Measurements from ENCODE around the gene SLC1A2.

The SLC1A2 gene

GRCh38 chr11:35321532-35322317 is 97.6 kb downstream of the SLC1A2 start:
- Histone ChIP-seq H3K27me3 (no peaks in the 10 kb centered on the region), H3K4me3 (ENCODE audit: low read depth, low read length) (no peak overlapping the region), H3K4me1 (no peaks in the 10 kb centered on the region), H3K9me3 (no peaks in the 10 kb centered on the region), H3K36me3 (no peaks in the 10 kb centered on the region)
- peak; percentile 13 for DNase-seq
- no peak for TF ChIP-seq CTCF (IDR thresholded peaks at IDR 0.05; ENCODE audit: low read depth, low read length)

GRCh38 chr11:35321111-35321510 is 98.2 kb downstream of the SLC1A2 start:
- no peaks in the 10 kb centered on the region for H3K9me3 ChIP-seq

GRCh38 chr11:35318977-35319925 is 100.1 kb downstream of the SLC1A2 start:
- Histone ChIP-seq H3K4me1 (no peaks in the 10 kb centered on the region), H3K9me3 (no peaks in the 10 kb centered on the region), H3K27me3 (no peaks in the 10 kb centered on the region), H3K36me3 (no peaks in the 10 kb centered on the region), H3K4me3 (ENCODE audit: low read depth, low read length) (no peak overlapping the region)
- no peak for TF ChIP-seq CTCF (IDR thresholded peaks at IDR 0.05; ENCODE audit: low read depth, low read length)
- DNase-seq = no peak

More at GRCh38 chr11:35321111-35321510, 98.2 kb downstream of the SLC1A2 start:
- TF ChIP-seq CTCF (IDR thresholded peaks at IDR 0.05; ENCODE audit: low read depth, low read length) = no peak
- no peaks in the 10 kb centered on the region for H3K4me1 ChIP-seq
- no peak overlapping the region for H3K4me3 ChIP-seq (ENCODE audit: low read depth, low read length)
- no peaks in the 10 kb centered on the region for H3K36me3 ChIP-seq
- DNase-seq = no peak
- H3K27me3 ChIP-seq = no peaks in the 10 kb centered on the region

- H3K4me1 ChIP-seq = no peaks in the 10 kb centered on the region
- H3K27me3 ChIP-seq = no peaks in the 10 kb centered on the region
- DNase-seq = no peak
- H3K9me3 ChIP-seq = no peaks in the 10 kb centered on the region
- no peak for TF ChIP-seq CTCF (IDR thresholded peaks at IDR 0.05; ENCODE audit: low read depth, low read length)
- H3K36me3 ChIP-seq = no peaks in the 10 kb centered on the region
- no peak overlapping the region for H3K4me3 ChIP-seq (ENCODE audit: low read depth, low read length)
These were observed 101.0 kb downstream of the SLC1A2 start for GRCh38 chr11:35318309-35318708.

GRCh38 chr11:35317253-35317652 is 102.1 kb downstream of the SLC1A2 start:
- no peaks in the 10 kb centered on the region for H3K9me3 ChIP-seq
- no peaks in the 10 kb centered on the region for H3K4me1 ChIP-seq
- no peaks in the 10 kb centered on the region for H3K27me3 ChIP-seq
- no peak overlapping the region for H3K4me3 ChIP-seq (ENCODE audit: low read depth, low read length)
- DNase-seq = no peak
- H3K36me3 ChIP-seq = no peaks in the 10 kb centered on the region
- no peak for TF ChIP-seq CTCF (IDR thresholded peaks at IDR 0.05; ENCODE audit: low read depth, low read length)
